HG03575 (cell line): ENCODE data around the gene DCTD.
A peak's percentile ranks its signal among the peaks of the same experiment; 100 is the strongest.

Source experiments
- ATAC-seq: cut with Tn5 transposase; IDR thresholded peaks from one replicate; pipeline ENCODE4 v1.9.1; 2021; ENCODE audit not compliant: unreplicated experiment, insufficient number of reproducible peaks, low FRiP score; ENCODE audit errors: extremely low read depth

DCTD gene

DNA sequence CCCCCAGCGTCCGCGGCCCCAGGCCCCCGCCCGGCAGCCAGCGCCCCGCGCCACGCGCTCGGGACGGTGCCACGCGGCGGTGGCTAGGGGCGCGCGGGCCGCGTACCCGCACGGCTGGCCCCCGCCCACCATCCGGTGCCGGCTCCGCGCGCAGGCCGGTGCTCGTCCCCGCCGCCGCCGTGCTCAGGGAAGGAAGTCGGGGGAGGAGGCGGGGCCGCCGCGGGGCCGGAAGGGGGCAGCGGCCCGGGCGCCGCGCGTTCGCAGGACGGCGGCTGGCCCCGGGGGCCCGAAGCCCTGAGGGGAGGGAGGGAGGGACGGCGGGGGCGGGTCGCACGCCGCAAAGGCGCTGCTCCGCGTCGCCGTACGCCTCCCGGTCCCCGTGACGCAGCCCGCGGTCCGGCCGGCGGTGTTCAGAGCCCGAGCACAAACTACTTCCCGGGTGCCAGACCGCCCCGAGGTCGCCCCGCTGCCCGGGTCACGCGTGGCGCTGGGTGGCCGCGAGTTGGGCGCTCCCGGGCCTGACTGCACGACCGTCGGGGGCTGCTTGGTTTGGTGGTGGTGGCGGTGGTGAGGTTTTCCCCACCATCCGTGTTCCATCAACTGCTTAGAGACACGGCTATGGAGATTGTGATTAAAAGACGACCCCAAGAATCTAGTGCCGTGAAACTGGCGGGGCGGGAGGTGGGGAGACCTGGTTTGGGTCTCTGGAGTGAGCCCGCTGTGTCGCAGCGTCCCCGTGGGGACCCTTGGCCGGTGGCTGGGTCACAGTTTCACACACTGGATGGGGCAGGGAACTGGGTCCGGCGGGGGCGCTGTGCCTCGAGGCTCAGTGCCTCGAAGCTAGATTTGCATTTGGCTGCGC is at the start of gene DCTD:
DCTD (minus strand) TSS at position 205 of the 862 bp plus-strand sequence. CDS start 1,818 bp downstream, outside the sequence.
- peak; percentile 86 for ATAC-seq

DNA sequence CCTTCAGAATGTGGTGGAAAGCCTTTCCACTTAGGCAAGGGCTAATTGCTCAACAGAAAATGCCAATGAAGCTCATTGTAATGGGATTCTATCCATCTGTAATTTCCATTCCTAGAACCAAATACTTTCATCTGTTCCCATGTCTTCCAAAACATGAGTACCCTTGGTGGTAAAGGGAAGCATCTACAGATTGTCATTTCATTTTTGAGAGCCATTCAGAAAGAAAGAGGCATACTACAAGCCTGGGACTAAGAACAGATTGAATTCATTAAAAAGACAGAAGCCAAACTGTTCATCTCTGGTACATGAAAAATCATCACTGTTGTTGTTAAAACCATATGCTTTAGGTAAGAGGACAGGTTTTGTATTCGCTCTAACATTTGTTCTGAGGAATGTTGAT is 43.6 kb upstream of the DCTD start:
- no peak for ATAC-seq

DNA sequence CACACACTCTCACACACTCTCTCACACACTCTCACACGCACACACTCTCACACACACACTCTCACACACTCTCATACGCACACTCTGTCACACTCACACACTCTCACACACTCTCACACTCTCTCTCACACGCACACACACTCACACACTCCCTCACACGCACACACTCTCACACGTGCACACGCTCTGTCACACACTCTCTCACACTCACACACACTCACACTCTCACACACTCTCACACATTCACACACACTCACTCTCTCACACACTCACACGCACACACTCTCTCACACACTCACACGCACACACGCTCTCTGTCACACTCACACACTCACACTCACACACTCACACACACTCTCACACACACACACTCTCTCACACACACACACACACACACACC is 43.0 kb upstream of the DCTD start:
- no peak for ATAC-seq

DNA sequence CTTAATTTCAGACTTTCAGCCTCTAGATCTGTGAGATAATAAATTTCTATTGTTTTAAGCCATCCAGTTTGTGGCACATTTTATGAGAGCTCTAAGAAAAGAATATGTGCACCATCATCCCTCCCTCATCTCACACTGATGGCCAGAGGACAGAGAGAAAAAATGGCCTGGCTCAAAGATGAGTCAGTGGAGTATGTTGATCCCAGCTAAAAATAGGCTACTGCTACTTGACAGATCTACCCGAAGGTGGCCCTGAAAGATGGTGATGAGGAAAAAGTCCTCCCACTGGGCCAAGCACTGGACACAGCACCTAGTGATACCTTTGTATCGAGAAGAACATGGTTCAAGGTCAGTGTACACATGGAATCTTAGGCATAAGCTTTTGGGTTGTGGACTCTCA is 38.2 kb upstream of the DCTD start:
- ATAC-seq = no peak

DNA sequence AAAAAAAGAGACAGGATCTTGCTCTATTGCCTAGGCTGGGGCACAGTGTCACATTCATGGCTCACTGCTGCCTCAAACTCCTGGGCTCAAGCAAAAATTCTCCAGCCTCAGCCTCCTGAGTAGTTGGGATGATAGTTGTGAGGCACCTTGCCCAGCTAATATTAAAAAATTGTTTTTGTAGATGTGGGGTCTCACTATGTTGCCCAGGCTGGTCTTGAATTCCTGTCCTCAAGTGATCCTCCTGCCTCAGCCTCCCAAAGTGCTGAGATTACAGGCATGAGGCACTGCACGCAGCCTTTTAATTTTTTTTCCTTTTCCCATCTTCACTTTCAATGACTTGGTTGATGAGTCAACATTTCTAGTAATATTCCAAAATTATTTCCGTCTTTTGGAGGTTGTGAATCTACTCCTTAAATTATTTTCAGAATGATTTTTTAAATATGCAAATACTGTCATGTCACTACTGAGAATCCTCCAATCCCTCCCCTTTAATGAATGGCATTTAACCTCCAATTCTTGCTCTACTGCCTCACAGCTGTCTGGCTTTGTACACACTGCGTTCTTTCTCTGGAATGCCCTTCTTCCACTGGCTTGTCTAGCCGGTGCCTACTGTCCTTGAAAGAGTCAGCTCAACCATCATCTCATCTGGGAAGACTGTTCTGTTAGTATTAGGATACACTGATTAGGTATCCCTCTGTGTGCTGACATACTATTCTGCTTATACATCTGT is 27.5 kb upstream of the DCTD start:
- no peak for ATAC-seq

DNA sequence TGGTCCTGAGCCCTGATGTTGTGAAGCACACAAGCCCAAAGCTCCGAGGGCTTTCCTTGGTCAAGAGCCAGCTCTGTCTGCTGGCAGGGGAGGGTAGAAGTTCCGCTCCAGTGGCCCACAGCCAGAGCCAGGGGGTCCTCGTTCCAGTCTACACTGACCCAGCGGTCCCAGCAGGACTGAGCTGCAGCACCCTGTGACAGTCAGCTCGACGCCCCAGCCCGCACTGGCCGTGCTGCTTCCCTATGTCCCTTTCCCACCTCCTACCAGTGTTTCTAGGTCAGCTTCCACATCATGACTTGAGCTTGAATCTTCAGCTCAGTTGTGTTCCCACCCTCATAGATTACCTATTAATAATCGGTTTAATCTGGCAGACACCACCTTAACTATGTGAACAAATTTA is 22.5 kb upstream of the DCTD start:
- no peak for ATAC-seq

DNA sequence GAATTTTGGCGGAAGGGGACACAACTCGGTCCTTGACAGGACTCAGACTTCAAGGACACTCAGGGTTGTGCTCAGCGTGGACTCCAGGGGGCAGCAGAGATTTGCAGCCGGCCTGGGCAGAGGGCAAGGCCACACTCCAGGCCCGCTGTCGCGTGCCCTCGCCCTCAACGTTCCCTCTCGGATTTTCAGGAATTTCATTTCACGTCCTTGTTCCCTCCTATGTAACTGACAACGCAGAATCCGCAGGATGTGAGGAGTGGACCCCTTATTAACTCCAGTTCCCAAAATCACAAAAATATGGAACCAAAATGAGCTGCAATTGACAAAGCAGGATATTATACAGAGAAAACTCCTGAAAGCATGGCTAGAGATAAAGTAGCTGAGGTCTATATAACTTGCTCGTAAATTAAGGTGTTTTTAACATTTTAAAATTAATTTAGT is 21.0 kb upstream of the DCTD start:
- peak; percentile 65 for ATAC-seq

DNA sequence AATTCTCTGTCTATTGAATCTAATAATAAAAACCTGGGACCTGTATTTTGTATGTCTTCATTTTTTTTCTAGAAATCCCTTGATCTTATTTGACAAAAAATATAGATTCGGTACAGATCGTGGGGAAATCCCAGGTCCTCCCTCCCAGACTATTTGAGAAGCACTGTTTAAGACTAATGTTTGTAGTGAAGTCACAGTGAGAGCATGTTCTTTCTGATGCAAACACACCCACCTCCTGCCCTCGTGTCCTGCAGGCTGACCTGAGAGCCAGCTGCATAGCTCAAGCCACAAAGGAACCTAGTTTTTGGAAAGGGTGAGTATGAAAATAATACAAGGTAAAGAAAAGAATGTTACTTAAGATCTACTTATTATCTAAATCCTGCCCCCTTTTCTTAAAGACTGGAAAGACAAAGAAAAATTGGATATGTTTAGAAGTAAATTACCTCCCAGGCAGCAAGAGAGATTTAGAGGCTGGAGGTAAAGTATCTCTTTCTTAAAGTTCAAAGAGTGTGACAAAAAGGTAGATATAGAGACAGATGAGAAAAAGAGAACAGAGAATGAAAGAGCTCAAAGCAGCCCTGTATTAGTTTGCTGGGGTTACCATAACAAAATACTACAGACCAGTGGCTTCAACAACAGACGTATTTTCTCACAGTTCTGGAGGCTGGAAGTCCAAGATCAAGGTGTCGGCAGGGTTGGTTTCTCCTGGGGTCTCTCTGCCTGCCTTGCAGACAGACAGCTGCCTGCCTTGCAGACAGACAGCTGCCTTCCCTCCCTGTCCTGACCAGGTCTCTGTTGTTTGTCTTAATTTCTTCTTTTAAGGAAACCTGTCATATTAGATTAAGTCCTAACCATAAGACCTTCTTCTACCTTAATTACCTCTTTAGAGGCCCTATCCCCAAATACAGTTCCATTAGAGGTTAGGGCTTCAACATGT is 20.4 kb upstream of the DCTD start:
- peak; percentile 13 for ATAC-seq

DNA sequence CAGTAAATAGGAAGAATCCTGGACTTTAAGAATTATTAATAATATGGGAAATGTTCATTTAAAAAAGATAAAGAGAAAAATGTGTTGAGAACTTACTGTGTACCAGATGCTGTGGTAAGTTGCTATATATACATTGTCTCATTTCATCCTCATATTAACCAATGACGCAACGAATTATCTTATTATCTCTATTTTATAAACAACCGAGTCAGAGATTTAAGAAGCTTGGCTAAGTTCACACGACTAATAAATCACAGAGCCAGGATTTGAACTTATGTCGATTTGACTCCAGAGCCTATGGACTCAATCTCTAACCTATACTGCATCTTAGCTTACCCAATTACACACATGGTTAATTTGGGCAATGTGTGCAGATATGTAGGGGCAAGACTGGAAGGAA is 15.5 kb upstream of the DCTD start:
- ATAC-seq = no peak

DNA sequence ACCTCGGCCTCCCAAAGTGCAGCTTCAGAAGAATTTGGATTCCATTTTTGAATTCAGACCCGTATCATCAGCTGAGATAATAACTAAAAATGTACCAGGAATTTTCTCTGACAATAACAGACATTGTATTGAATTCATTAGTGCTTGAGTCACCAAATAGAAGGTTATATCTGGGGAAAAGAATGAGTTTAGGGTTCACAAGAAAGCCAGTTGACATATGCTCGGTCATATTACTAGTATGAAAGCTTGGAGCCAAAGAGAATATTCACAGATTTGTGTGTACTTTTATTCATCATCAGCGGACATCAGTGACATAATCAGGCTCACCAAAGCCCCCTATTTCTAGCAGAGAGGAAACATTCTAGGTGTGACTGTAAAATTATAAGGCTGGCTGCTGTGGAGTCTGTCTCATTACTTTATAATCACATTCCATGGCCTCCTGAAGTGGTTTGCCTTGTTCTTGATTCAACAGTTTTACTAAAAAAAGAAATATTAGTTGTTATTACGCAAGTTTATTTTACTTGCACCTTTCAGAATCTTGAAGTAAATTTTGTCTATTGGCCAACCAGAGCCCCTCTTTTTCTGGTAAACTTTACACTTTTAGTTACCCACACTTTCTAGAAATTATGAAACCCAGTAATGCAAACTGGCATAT is 14.6 kb upstream of the DCTD start:
- no peak for ATAC-seq

DNA sequence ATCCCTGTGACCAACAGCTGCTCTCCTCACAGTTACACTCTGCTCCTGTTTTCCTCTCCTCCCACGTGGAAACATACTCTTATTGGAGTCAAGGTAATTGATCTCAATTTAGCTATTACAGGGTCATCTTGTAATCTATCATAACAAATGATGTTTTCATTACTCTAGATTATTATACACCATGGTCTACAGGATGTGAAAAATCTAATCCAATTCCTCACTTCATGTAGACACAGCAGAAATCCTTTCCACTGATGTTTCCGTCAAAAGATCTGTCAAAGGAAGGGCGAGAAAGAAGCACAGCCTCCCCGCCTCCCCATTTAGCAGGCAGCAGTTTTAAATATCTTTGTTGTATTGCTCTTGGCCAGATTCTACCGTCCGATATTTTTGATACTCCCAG is 13.7 kb upstream of the DCTD start:
- no peak for ATAC-seq

DNA sequence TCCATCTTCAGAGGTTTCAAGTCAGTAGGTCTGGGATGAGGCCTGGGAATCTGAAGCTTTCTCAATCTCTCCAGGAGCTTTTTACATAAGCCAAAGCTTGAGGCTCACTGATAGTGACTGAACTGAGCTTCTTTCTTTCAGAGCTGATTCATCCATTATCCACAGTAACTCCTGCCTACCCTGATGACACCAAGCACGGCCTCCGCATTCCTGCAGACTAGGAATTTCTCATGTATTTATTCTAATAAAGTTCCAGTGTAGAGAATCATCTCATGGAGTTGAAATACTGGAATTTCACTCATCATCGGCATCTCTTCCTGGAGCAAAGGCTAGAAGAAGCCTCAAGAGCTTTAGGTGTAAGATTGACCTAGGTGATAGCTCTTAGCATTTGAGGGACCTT is 12.1 kb upstream of the DCTD start:
- no peak for ATAC-seq

DNA sequence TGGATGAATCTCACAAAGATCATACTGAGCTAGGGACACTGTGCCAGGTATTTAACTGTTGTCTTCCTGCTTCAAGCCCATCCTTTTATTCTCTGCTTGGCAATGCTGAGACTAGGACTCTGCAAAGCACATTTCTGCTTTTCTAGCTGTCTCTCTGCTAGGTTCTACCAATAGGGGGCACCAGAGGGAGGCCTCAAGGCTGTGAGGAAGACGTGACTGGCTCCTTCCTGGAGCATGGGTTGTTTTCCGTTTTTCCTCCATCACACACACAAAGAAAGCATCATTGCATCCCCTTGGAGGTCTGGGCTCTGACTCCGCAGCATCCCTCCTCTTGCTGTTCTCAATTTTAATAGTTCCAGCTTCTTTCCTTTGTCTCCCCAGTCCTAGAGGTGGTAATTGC is 10.9 kb upstream of the DCTD start:
- no peak for ATAC-seq

DNA sequence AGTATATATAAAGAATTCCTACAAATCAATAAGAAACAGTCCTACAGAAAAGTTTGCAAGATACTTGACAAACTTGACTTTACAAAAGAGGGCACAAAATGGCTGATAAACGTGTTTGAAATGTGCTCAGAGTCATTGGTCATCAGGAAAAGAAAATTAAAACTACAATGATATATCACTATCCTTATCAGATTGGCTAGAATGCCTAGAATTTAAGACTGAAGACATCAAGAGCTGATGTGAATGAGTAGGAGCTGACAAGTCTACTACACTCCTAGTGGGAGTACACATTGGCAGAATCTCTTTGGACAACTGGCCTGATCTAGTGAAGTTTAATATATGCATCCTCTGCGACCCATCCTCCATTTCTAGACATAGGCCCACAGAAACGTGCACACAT is 10.3 kb upstream of the DCTD start:
- ATAC-seq = no peak

DNA sequence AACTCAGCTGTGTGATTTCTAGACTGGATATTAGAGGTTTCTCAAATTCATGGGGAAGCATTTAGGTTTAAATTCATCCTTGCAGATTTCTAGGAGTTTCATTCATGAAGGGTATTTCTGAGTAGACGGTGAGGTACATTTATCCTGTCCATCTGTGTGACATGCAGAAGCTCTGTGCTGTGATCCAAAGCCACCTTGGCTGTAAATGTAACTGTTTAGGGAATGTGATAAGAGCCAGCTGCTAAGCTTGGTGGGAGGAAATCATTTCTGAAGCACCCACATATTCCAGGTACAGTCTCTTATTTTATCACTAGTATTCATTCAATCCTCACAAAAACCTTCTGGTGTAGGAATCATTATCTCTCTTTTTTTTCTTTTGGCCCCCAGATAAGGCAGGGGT is 8.7 kb upstream of the DCTD start:
- no peak for ATAC-seq

DNA sequence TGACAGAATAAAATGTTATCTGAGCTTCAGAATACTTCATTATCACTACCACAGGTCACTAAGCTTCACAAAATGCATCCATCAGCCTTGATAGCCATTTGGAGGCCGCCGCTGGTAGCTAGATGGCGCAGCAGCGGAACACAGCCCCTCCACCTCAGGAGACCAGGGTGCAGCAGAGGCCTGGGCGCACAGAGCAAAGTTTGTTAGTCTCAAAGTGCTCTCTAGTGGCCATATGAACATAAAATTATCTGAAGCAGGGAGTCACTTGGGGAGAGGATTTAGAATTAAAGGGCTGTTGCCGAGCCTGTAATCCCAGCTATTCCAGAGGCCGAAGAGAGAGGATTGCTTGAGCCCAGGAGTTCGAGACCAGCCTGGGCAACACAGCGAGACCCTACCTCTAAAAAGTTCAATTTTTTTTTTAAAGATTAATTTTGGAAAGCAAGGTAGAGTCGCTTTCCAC is 8.1 kb upstream of the DCTD start:
- ATAC-seq = peak; percentile 94

DNA sequence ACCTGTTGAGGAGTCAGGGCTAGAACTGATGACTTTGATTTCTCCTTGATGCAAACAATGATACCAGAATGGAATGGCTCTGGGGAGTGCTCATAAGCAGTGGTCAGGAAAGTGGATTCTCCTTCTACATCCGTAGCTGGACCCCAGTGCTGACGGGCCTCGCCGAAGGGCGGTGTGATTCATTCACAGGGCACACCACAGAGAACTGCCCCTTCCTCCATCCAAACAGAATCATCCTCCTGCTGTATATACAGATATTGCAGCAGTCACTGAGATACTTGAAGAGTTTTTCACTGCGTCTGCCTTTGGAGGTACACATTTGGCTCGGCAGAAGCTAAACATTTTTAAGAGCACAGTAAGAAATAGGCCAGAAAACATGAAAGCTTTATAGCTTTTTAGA is 7.3 kb upstream of the DCTD start:
- ATAC-seq = no peak

DNA sequence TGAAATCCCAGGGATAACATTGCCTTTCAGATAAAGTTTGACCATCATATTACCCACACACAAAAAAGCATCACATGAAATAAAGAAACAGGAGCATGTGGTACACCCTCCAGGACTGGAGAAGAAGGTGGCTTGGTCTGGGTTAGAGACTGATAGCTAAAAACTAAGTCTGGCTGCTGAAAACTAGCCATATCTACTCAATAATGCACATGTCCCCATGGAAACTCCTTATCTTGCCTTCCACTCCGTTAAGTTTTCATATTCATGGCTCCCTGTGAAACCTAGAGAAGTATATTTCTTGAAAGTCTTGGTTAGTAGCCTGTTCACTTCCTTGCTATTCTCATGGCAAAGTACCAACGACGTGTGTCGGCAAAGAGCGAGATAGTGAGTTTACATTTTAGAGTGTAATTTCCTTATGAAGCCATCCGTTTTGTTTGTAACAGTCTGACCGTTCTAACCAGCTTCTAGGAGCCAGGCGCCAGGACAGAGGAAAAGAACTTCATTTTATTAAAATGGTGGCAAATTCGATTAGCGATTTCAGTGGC is 6.7 kb upstream of the DCTD start:
- ATAC-seq = no peak

DNA sequence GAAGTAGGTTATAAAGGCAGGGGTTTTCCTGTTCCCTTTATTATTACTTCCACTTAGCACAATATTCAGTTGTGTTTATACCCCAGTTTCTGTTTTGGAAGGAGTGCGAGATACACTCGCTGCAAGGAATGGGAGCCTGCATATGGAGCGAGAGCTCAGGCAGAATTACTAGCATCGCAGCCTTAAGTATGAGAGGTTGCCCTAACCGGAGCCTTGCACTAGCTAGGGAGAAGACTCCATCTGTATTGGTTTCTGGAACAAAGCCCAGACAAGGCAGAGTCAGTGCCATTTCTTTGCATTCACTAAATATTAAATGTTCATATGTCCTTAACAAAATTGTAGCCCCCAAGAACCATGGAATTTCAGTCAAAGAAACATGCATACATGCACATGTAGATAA is 6.2 kb upstream of the DCTD start:
- ATAC-seq = no peak
